SK-MEL-5 (cell line): Measurements from ENCODE around the gene UBASH3A. TPM values are rescaled to one million over a fixed set of nuclear protein-coding genes. Genes with fewer than 3 reads are reported as not detected.

Experiments
- DNase-seq: peaks from one replicate; pipeline ENCODE4 v3.0.0-alpha.2; 2016; ENCODE audit warnings: low read depth, low spot score
- in situ Hi-C: cut with HindIII; loops from 2 replicates; pipeline ENCODE4 v1.10.0; 2016; ENCODE audit warnings: low sequenced_read_pairs, high pct_unique_total_duplicates, low pct_unique_long_range_greater_than_20kb
- total RNA-seq: library from RNA; depleted of rRNA; stranded (reverse); fragments of >200 nt; shearing (Covaris generic); gene quantifications from 2 replicates; pipeline ENCODE4 v1.2.3, GENCODE V29; 2014

UBASH3A gene
- total RNA-seq, 1 experiment from 2014 or later, result not detected

- in situ Hi-C loops, result no loop called here
Measured at GRCh38 chr21:42414928-42415769, 11.4 kb downstream of the UBASH3A start.

GRCh38 chr21:42417533-42417932, 13.8 kb downstream of the UBASH3A start:
- no peak for DNase-seq
- in situ Hi-C loops, result no loop called here

More at GRCh38 chr21:42414928-42415769, 11.4 kb downstream of the UBASH3A start:
- no peak for DNase-seq

GRCh38 chr21:42418886-42419285, 15.2 kb downstream of the UBASH3A start:
- no peak for DNase-seq
- in situ Hi-C loops, result no loop called here

- in situ Hi-C loops, result no loop called here
- no peak for DNase-seq
Measured at GRCh38 chr21:42419845-42420244, 16.1 kb downstream of the UBASH3A start.

- no peak for DNase-seq
- in situ Hi-C loops, result no loop called here
Measured at GRCh38 chr21:42421018-42421793, 17.5 kb downstream of the UBASH3A start.

GRCh38 chr21:42423197-42423675, 19.5 kb downstream of the UBASH3A start:
- in situ Hi-C loops, result no loop called here

GRCh38 chr21:42423685-42424084, 20.0 kb downstream of the UBASH3A start:
- no peak for DNase-seq
- in situ Hi-C loops, result no loop called here

More at GRCh38 chr21:42423197-42423675, 19.5 kb downstream of the UBASH3A start:
- DNase-seq, result no peak

GRCh38 chr21:42424914-42425541, 21.3 kb downstream of the UBASH3A start:
- no peak for DNase-seq
- in situ Hi-C loops, result no loop called here

- in situ Hi-C loops, result no loop called here
- DNase-seq, result no peak
Measured at GRCh38 chr21:42425591-42425990, 21.9 kb downstream of the UBASH3A start.

- no peak for DNase-seq
- in situ Hi-C loops, result no loop called here
Measured at GRCh38 chr21:42426424-42426823, 22.7 kb downstream of the UBASH3A start.

GRCh38 chr21:42426876-42427480, 23.3 kb downstream of the UBASH3A start:
- in situ Hi-C loops, result no loop called here
- DNase-seq, result no peak

GRCh38 chr21:42427809-42428419, 24.2 kb downstream of the UBASH3A start:
- in situ Hi-C loops, result no loop called here
- no peak for DNase-seq

- in situ Hi-C loops, result no loop called here
- no peak for DNase-seq
Measured at GRCh38 chr21:42429021-42429420, 25.3 kb downstream of the UBASH3A start.

GRCh38 chr21:42429856-42430255, 26.2 kb downstream of the UBASH3A start:
- in situ Hi-C loops, result no loop called here
- no peak for DNase-seq

- in situ Hi-C loops, result no loop called here
- DNase-seq, result no peak
Measured at GRCh38 chr21:42430521-42430920, 26.8 kb downstream of the UBASH3A start.

- in situ Hi-C loops, result no loop called here
- DNase-seq, result no peak
Measured at GRCh38 chr21:42431196-42431595, 27.5 kb downstream of the UBASH3A start.

- DNase-seq, result no peak
- in situ Hi-C loops, result no loop called here
Measured at GRCh38 chr21:42432695-42433094, 29.0 kb downstream of the UBASH3A start.
